ENCODE measurements around the gene SPOCK3.

Gene SPOCK3

GRCh38 chr4:167230744-167231143 is 3.5 kb downstream of the SPOCK3 start:
- no peak overlapping the region for H3K27ac ChIP-seq (ENCODE audit: low read depth, low read length)
- H3K4me1 ChIP-seq (ENCODE audit: control insufficient read depth, insufficient read depth, low read length): peaks cover 10% of the 10 kb centered on the region; the same call in 1 of the 2 replicates
- no peak overlapping the region for H3K4me3 ChIP-seq (ENCODE audit: low read depth, low read length)
- H3K36me3 ChIP-seq (ENCODE audit: control insufficient read depth, insufficient read depth, low read length): no peaks in the 10 kb centered on the region
- no peak overlapping the region for H3K9ac ChIP-seq (ENCODE audit: low read length)
- H3K27me3 ChIP-seq (ENCODE audit: control insufficient read depth, insufficient read depth, low read length): peaks cover 47% of the 10 kb centered on the region
- no peaks in the 10 kb centered on the region for H3K9me3 ChIP-seq (ENCODE audit: control insufficient read depth, insufficient read depth, low read depth, low read length)

GRCh38 chr4:167222099-167222498 is 12.2 kb downstream of the SPOCK3 start:
- H3K36me3 ChIP-seq (ENCODE audit: control insufficient read depth, insufficient read depth, low read length): no peaks in the 10 kb centered on the region
- H3K27ac ChIP-seq (ENCODE audit: low read depth, low read length): no peak overlapping the region
- no peaks in the 10 kb centered on the region for H3K9me3 ChIP-seq (ENCODE audit: control insufficient read depth, insufficient read depth, low read depth, low read length)
- H3K27me3 ChIP-seq (ENCODE audit: control insufficient read depth, insufficient read depth, low read length): no peaks in the 10 kb centered on the region
- peaks cover 4% of the 10 kb centered on the region; the same call in 1 of the 2 replicates for H3K4me1 ChIP-seq (ENCODE audit: control insufficient read depth, insufficient read depth, low read length)
- no peak overlapping the region for H3K9ac ChIP-seq (ENCODE audit: low read length)
- no peak overlapping the region for H3K4me3 ChIP-seq (ENCODE audit: low read depth, low read length)

GRCh38 chr4:167221084-167221483 is 13.2 kb downstream of the SPOCK3 start:
- no peaks in the 10 kb centered on the region for H3K9me3 ChIP-seq (ENCODE audit: control insufficient read depth, insufficient read depth, low read depth, low read length)
- H3K36me3 ChIP-seq (ENCODE audit: control insufficient read depth, insufficient read depth, low read length): no peaks in the 10 kb centered on the region
- H3K9ac ChIP-seq (ENCODE audit: low read length): no peak overlapping the region
- peaks cover 4% of the 10 kb centered on the region; the same call in 1 of the 2 replicates for H3K4me1 ChIP-seq (ENCODE audit: control insufficient read depth, insufficient read depth, low read length)
- no peak overlapping the region for H3K27ac ChIP-seq (ENCODE audit: low read depth, low read length)
- H3K27me3 ChIP-seq (ENCODE audit: control insufficient read depth, insufficient read depth, low read length): no peaks in the 10 kb centered on the region
- H3K4me3 ChIP-seq (ENCODE audit: low read depth, low read length): no peak overlapping the region

GRCh38 chr4:167218022-167218608 is 16.2 kb downstream of the SPOCK3 start:
- Histone ChIP-seq H3K27ac (ENCODE audit: low read depth, low read length) (no peak overlapping the region), H3K9me3 (ENCODE audit: control insufficient read depth, insufficient read depth, low read depth, low read length) (no peaks in the 10 kb centered on the region), H3K4me1 (ENCODE audit: control insufficient read depth, insufficient read depth, low read length) (peaks cover 4% of the 10 kb centered on the region; the same call in 1 of the 2 replicates)

GRCh38 chr4:167216783-167217182 is 17.5 kb downstream of the SPOCK3 start:
- H3K9ac ChIP-seq (ENCODE audit: low read length): no peak overlapping the region
- no peaks in the 10 kb centered on the region for H3K36me3 ChIP-seq (ENCODE audit: control insufficient read depth, insufficient read depth, low read length)
- H3K9me3 ChIP-seq (ENCODE audit: control insufficient read depth, insufficient read depth, low read depth, low read length): no peaks in the 10 kb centered on the region
- H3K27me3 ChIP-seq (ENCODE audit: control insufficient read depth, insufficient read depth, low read length): no peaks in the 10 kb centered on the region
- H3K27ac ChIP-seq (ENCODE audit: low read depth, low read length): no peak overlapping the region
- peaks cover 4% of the 10 kb centered on the region; the same call in 1 of the 2 replicates for H3K4me1 ChIP-seq (ENCODE audit: control insufficient read depth, insufficient read depth, low read length)
- no peak overlapping the region for H3K4me3 ChIP-seq (ENCODE audit: low read depth, low read length)

More at GRCh38 chr4:167218022-167218608, 16.2 kb downstream of the SPOCK3 start:
- Histone ChIP-seq H3K9ac (ENCODE audit: low read length) (no peak overlapping the region), H3K4me3 (ENCODE audit: low read depth, low read length) (no peak overlapping the region), H3K36me3 (ENCODE audit: control insufficient read depth, insufficient read depth, low read length) (no peaks in the 10 kb centered on the region), H3K27me3 (ENCODE audit: control insufficient read depth, insufficient read depth, low read length) (no peaks in the 10 kb centered on the region)

GRCh38 chr4:167210166-167210565 is 24.1 kb downstream of the SPOCK3 start:
- H3K4me1 ChIP-seq (ENCODE audit: control insufficient read depth, insufficient read depth, low read length): no peaks in the 10 kb centered on the region
- H3K4me3 ChIP-seq (ENCODE audit: low read depth, low read length): no peak overlapping the region
- no peak overlapping the region for H3K9ac ChIP-seq (ENCODE audit: low read length)
- no peak overlapping the region for H3K27ac ChIP-seq (ENCODE audit: low read depth, low read length)
- no peaks in the 10 kb centered on the region for H3K27me3 ChIP-seq (ENCODE audit: control insufficient read depth, insufficient read depth, low read length)
- no peaks in the 10 kb centered on the region for H3K9me3 ChIP-seq (ENCODE audit: control insufficient read depth, insufficient read depth, low read depth, low read length)
- H3K36me3 ChIP-seq (ENCODE audit: control insufficient read depth, insufficient read depth, low read length): no peaks in the 10 kb centered on the region

GRCh38 chr4:167196344-167197012 is 37.8 kb downstream of the SPOCK3 start:
- Histone ChIP-seq H3K27me3 (ENCODE audit: control insufficient read depth, insufficient read depth, low read length) (no peaks in the 10 kb centered on the region), H3K27ac (ENCODE audit: low read depth, low read length) (no peak overlapping the region)

GRCh38 chr4:167190379-167190778 is 43.9 kb downstream of the SPOCK3 start:
- Histone ChIP-seq H3K9me3 (ENCODE audit: control insufficient read depth, insufficient read depth, low read depth, low read length) (no peaks in the 10 kb centered on the region), H3K4me1 (ENCODE audit: control insufficient read depth, insufficient read depth, low read length) (no peaks in the 10 kb centered on the region), H3K4me3 (ENCODE audit: low read depth, low read length) (no peak overlapping the region), H3K36me3 (ENCODE audit: control insufficient read depth, insufficient read depth, low read length) (no peaks in the 10 kb centered on the region), H3K27ac (ENCODE audit: low read depth, low read length) (no peak overlapping the region), H3K27me3 (ENCODE audit: control insufficient read depth, insufficient read depth, low read length) (no peaks in the 10 kb centered on the region), H3K9ac (ENCODE audit: low read length) (no peak overlapping the region)

More at GRCh38 chr4:167196344-167197012, 37.8 kb downstream of the SPOCK3 start:
- Histone ChIP-seq H3K9me3 (ENCODE audit: control insufficient read depth, insufficient read depth, low read depth, low read length) (no peaks in the 10 kb centered on the region), H3K9ac (ENCODE audit: low read length) (no peak overlapping the region), H3K36me3 (ENCODE audit: control insufficient read depth, insufficient read depth, low read length) (no peaks in the 10 kb centered on the region), H3K4me3 (ENCODE audit: low read depth, low read length) (no peak overlapping the region), H3K4me1 (ENCODE audit: control insufficient read depth, insufficient read depth, low read length) (no peaks in the 10 kb centered on the region)

- Histone ChIP-seq H3K9ac (ENCODE audit: low read length) (no peak overlapping the region), H3K4me1 (ENCODE audit: control insufficient read depth, insufficient read depth, low read length) (no peaks in the 10 kb centered on the region), H3K4me3 (ENCODE audit: low read depth, low read length) (no peak overlapping the region), H3K9me3 (ENCODE audit: control insufficient read depth, insufficient read depth, low read depth, low read length) (no peaks in the 10 kb centered on the region), H3K36me3 (ENCODE audit: control insufficient read depth, insufficient read depth, low read length) (no peaks in the 10 kb centered on the region), H3K27me3 (ENCODE audit: control insufficient read depth, insufficient read depth, low read length) (no peaks in the 10 kb centered on the region), H3K27ac (ENCODE audit: low read depth, low read length) (no peak overlapping the region)
These were observed 48.8 kb downstream of the SPOCK3 start for GRCh38 chr4:167185465-167185864.

GRCh38 chr4:167183036-167183435 is 51.3 kb downstream of the SPOCK3 start:
- Histone ChIP-seq H3K9me3 (ENCODE audit: control insufficient read depth, insufficient read depth, low read depth, low read length) (no peaks in the 10 kb centered on the region), H3K4me1 (ENCODE audit: control insufficient read depth, insufficient read depth, low read length) (no peaks in the 10 kb centered on the region), H3K4me3 (ENCODE audit: low read depth, low read length) (no peak overlapping the region), H3K9ac (ENCODE audit: low read length) (no peak overlapping the region), H3K36me3 (ENCODE audit: control insufficient read depth, insufficient read depth, low read length) (no peaks in the 10 kb centered on the region), H3K27me3 (ENCODE audit: control insufficient read depth, insufficient read depth, low read length) (no peaks in the 10 kb centered on the region), H3K27ac (ENCODE audit: low read depth, low read length) (no peak overlapping the region)

- Histone ChIP-seq H3K27me3 (ENCODE audit: control insufficient read depth, insufficient read depth, low read length) (no peaks in the 10 kb centered on the region), H3K36me3 (ENCODE audit: control insufficient read depth, insufficient read depth, low read length) (no peaks in the 10 kb centered on the region), H3K9me3 (ENCODE audit: control insufficient read depth, insufficient read depth, low read depth, low read length) (no peaks in the 10 kb centered on the region), H3K9ac (ENCODE audit: low read length) (no peak overlapping the region), H3K4me1 (ENCODE audit: control insufficient read depth, insufficient read depth, low read length) (no peaks in the 10 kb centered on the region), H3K27ac (ENCODE audit: low read depth, low read length) (no peak overlapping the region), H3K4me3 (ENCODE audit: low read depth, low read length) (no peak overlapping the region)
These were observed 56.4 kb downstream of the SPOCK3 start for GRCh38 chr4:167177925-167178324.
